GM21529 (cell line): ENCODE results near the gene MEST.
"Not testable (repeated sequence)": the region's sequence is repeated elsewhere in the genome, so short reads cannot be mapped to it uniquely, and the experiment has no call there.

Source experiments
- ATAC-seq: cut with Tn5 transposase; IDR thresholded peaks from one replicate; pipeline ENCODE4 v1.9.1; 2021; ENCODE audit not compliant: unreplicated experiment

The MEST gene

GRCh38 chr7:130483031-130483430 is 8.9 kb upstream of the MEST start:
- ATAC-seq: no peak

- no peak for ATAC-seq
Observed at GRCh38 chr7:130485734-130486113, 6.2 kb upstream of the MEST start.

GRCh38 chr7:130486114-130486953 is 5.6 kb upstream of the MEST start:
- ATAC-seq: peak; percentile 50

GRCh38 chr7:130486954-130487436 is 4.9 kb upstream of the MEST start:
- ATAC-seq: no peak

GRCh38 chr7:130488392-130489139 is 3.3 kb upstream of the MEST start:
- ATAC-seq: no peak

DNA sequence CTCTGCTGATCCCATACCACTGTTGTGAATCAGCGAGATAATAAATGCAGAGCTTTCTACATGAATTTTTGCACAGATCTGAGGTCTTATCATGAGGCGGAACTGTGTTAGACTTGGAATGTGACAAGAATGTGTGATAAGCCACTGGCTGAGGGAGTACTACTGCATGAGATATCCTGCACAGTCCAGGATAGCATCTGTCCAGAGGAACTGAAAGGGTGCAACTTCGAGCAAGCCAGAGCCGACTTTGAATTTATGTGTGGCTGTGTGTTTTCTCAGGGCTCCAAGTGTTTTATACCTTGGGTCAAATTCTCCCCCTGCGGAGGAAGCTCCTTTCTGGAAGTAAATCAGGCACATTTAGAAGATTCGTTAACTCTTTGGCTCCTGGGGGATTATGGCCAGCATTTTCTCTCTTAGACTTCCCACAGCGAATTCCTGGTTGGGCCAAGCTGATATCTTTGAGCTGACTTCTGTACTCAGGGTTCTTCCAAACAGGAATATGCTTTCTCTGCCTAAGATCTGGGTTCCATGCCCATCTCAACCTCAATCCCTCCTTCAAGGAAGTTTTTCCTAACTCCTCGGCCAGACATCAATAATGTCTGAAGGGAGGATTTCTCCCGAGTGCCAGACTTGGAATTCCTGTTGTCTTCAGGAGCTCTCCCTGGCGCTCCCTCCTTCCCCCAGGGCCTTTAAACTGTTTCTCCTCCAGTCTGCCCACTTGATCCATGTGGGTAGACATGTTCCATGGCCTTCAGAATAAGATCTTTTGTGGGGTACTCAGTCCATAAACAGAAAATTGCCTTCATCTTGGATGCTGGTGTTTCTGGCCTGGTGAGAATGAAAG is 2.5 kb upstream of the MEST start:
- no peak for ATAC-seq

GRCh38 chr7:130490311-130490791 is 1.5 kb upstream of the MEST start:
- ATAC-seq: no peak

- ATAC-seq: no peak
Observed at GRCh38 chr7:130490888-130491804, 739 bp upstream of the MEST start.

- ATAC-seq: no peak
Observed at GRCh38 chr7:130492523-130493274, 814 bp downstream of the MEST start.

GRCh38 chr7:130493275-130493873 is 1.5 kb downstream of the MEST start:
- ATAC-seq: no peak

GRCh38 chr7:130494431-130494858 is 2.6 kb downstream of the MEST start:
- no peak for ATAC-seq

GRCh38 chr7:130500463-130500862 is 8.6 kb downstream of the MEST start:
- no peak for ATAC-seq

DNA sequence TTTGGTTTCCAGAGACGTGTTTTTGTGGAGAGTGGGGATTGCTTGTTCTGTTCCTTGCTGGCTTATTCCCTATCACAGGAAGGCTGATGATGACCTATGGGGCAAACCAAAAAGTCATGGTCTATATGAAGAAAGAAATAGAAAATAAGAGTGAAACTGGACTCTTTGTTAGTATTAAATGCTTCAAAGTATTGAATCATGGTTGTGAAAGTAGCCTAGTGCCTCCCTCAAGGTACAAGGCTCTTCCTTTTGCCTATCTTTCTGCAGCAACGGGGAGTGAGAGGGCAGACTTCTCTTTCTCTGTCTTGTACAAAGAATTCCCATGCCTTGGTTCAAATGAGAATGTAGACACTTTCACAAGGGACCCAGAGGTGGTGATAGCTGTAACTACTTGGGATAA is 9.0 kb downstream of the MEST start:
- ATAC-seq: no peak

DNA sequence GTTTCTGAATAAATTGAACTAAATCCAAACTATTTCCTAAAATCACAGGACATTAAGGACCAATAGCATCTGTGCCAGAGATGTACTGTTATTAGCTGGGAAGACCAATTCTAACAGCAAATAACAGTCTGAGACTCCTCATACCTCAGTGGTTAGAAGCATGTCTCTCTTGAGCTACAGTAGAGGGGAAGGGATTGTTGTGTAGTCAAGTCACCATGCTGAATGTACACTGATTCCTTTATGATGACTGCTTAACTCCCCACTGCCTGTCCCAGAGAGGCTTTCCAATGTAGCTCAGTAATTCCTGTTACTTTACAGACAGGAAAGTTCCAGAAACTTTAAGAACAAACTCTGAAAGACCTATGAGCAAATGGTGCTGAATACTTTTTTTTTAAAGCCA is 13.9 kb downstream of the MEST start:
- ATAC-seq: no peak

- ATAC-seq: no peak
Observed at GRCh38 chr7:130506358-130506757, 14.5 kb downstream of the MEST start.

DNA sequence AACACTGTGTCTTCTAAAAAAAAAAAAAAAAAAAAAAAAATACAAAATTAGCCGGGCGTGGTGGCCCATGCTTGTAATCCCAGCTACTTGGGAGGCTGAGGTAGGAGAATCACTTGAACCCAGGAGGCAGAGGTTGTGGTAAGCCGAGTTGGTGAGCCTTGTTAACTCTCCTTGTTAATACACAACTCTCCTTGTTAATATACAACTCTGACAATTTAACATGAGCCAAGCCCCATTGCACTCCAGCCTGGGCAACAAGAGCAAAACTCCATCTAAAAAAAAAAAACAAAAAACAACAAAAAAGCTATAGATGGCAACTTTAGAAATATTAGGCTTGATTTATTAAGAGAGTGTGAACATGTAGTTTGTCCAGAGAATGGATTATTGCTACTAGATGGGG is 20.2 kb downstream of the MEST start:
- ATAC-seq: not testable (repeated sequence)

- ATAC-seq: no peak
Observed at GRCh38 chr7:130513447-130513846, 21.6 kb downstream of the MEST start.

- no peak for ATAC-seq
Observed at GRCh38 chr7:130515315-130516040, 23.6 kb downstream of the MEST start.
